ENCODE measurements around the gene TAL1.

- TF ChIP-seq CTCF (IDR thresholded peaks at IDR 0.05) (no peak), EZH2 (IDR thresholded peaks at IDR 0.05) (peak; percentile 19)
These were observed 7.9 kb downstream of the TAL1 start for GRCh38 chr1:47223921-47224675.
